Measurements from ENCODE around the gene ZC2HC1C. TPM values are rescaled to one million over a fixed set of nuclear protein-coding genes. Genes with fewer than 3 reads are reported as not detected.
A peak's percentile ranks its signal among the peaks of the same experiment; 100 is the strongest.

ZC2HC1C gene
- 0.90 and 3.7 TPM in 2 replicates for total RNA-seq (2014; rRNA removed; shearing (Covaris generic))
- polyA plus RNA-seq (2016; fragmentation: Nextera tagmentation; extraction: Ambion mirVana), result 2.8 and 3.7 TPM in 2 replicates
- long read RNA-seq, result 0 reads

GRCh38 chr14:75069121-75069810, at the start of gene ZC2HC1C:
TSS of gene ZC2HC1C (plus strand) at chr14:75069641. CDS start at chr14:75070574, 933 bp downstream.
- Histone ChIP-seq H4K20me1 (replicated peaks; ENCODE audit: insufficient read depth) (no peaks in the 10 kb centered on the region; the same call in 1 of the 2 replicates), H3K27me3 (ENCODE audit: insufficient read depth) (no peaks in the 10 kb centered on the region), H3K79me2 (replicated peaks; ENCODE audit: insufficient read depth) (peaks cover 20% of the 10 kb centered on the region), H3K4me1 (ENCODE audit: insufficient read depth) (peaks cover 7% of the 10 kb centered on the region; the same call in 1 of the 2 replicates), H2AFZ (peak within 1 kb of the TSS; percentile 90), H3F3A (replicated peaks; ENCODE audit: low read depth) (peaks cover 12% of the 10 kb centered on the region), H3K9me2 (ENCODE audit: insufficient read depth) (no peaks in the 10 kb centered on the region), H3K4me2 (peak within 1 kb of the TSS; percentile 89), H3K27ac (ENCODE audit: low read depth) (peak within 1 kb of the TSS; percentile 78), H3K36me3 (ENCODE audit: insufficient read depth) (no peaks in the 10 kb centered on the region), H3K4me3 (peak within 1 kb of the TSS; percentile 61)
- peak within 1 kb of the TSS; percentile 91 for H3K27ac Mint-ChIP-seq
- H3K27me3 Mint-ChIP-seq (ENCODE audit: insufficient read depth, low read depth, poor library complexity), result peaks cover 2% of the 10 kb centered on the region
- no peaks in the 10 kb centered on the region for H3K36me3 Mint-ChIP-seq (ENCODE audit: low read depth)
- no peaks in the 10 kb centered on the region for H3K9me3 Mint-ChIP-seq
- ATAC-seq (peak; percentile 91), DNase-seq (ENCODE audit: low spot score) (peak; percentile 97)
- H3K4me1 Mint-ChIP-seq, result peaks cover 7% of the 10 kb centered on the region; the same call in 2 of the 3 replicates
- no peak within 1 kb of the TSS; the same call in 2 of the 3 replicates for H3K4me3 Mint-ChIP-seq
- peak; percentile 85 for TF ChIP-seq POLR2AphosphoS5 (IDR thresholded peaks at IDR 0.05; ENCODE audit: low read depth)
- peak; percentile 16 for TF ChIP-seq REST (IDR thresholded peaks at IDR 0.05; ENCODE audit: unreplicated experiment)
- TF ChIP-seq NANOG (IDR thresholded peaks at IDR 0.05; ENCODE audit: borderline replicate concordance), result no peak

- DNase-seq (ENCODE audit: low spot score) (peak; percentile 68), ATAC-seq (peak; percentile 86)
- Histone ChIP-seq H3K79me2 (replicated peaks; ENCODE audit: insufficient read depth) (no peaks in the 10 kb centered on the region), H3K9me2 (ENCODE audit: insufficient read depth) (no peaks in the 10 kb centered on the region), H3K27me3 (ENCODE audit: insufficient read depth) (no peaks in the 10 kb centered on the region), H2AFZ (no peak overlapping the region), H3K36me3 (ENCODE audit: insufficient read depth) (peaks cover 7% of the 10 kb centered on the region; the same call in 1 of the 2 replicates), H4K20me1 (replicated peaks; ENCODE audit: insufficient read depth) (no peaks in the 10 kb centered on the region), H3K4me1 (ENCODE audit: insufficient read depth) (no peaks in the 10 kb centered on the region), H3K27ac (ENCODE audit: low read depth) (no peak overlapping the region), H3K4me3 (no peak overlapping the region), H3F3A (replicated peaks; ENCODE audit: low read depth) (no peaks in the 10 kb centered on the region), H3K4me2 (no peak overlapping the region)
- Mint-ChIP-seq H3K27ac (no peak overlapping the region), H3K27me3 (ENCODE audit: insufficient read depth, low read depth, poor library complexity) (no peaks in the 10 kb centered on the region), H3K36me3 (ENCODE audit: low read depth) (peaks cover 19% of the 10 kb centered on the region), H3K4me1 (no peaks in the 10 kb centered on the region), H3K9me3 (no peaks in the 10 kb centered on the region), H3K4me3 (no peak overlapping the region)
- TF ChIP-seq EZH2 (IDR thresholded peaks at IDR 0.05; ENCODE audit: low read depth, unreplicated experiment) (no peak), CTCF (conservative IDR thresholded peaks at IDR 0.05; ENCODE audit: low read depth in 2 of 2) (peak; percentile 47 to 59)
Observed at GRCh38 chr14:75022655-75023054, 46.8 kb upstream of the ZC2HC1C start.
